ENCODE measurements around the gene PPP1R27. TPM values are rescaled to one million over a fixed set of nuclear protein-coding genes. Genes with fewer than 3 reads are reported as not detected.

The PPP1R27 gene
- total and polyA plus RNA-seq, 4 donors, result 0.31 to 0.35 TPM; not detected in 2

- H3K4me1 ChIP-seq (ENCODE audit: control insufficient read depth in 4 of 4, insufficient read depth in 4 of 4, low read length in 3 of 4), result peaks cover 10 to 42% (median 32%) of the 10 kb centered on the region in 4 donors
- no peaks in the 10 kb centered on the region for H3K9me3 ChIP-seq (ENCODE audit: control insufficient read depth in 4 of 4, low read length in 3 of 4)
- peak overlapping the region; percentile 86 to 97 for H3K9ac ChIP-seq (ENCODE audit: low read depth in 1 of 2, low read length in 2 of 2)
- peaks cover 0 to 6% (median 2%) of the 10 kb centered on the region in 4 donors for H3K36me3 ChIP-seq (ENCODE audit: control insufficient read depth in 4 of 4, insufficient read depth in 3 of 4, low read depth in 1 of 4, low read length in 3 of 4)
- H3K4me3 ChIP-seq (ENCODE audit: low read depth in 1 of 3, low read length in 3 of 3), result peak overlapping the region; percentile 77 to 89 (median 79)
- DNase-seq (ENCODE audit: low spot score), result peak; percentile 93
- TF ChIP-seq TAF1 (conservative IDR thresholded peaks at IDR 0.05) (no peak), SP1 (IDR thresholded peaks at IDR 0.05) (peak; percentile 12), EGR1 (IDR thresholded peaks at IDR 0.05; ENCODE audit: low read depth in 2 of 2) (no peak), MAX (IDR thresholded peaks at IDR 0.05) (no peak), HNF4A (conservative IDR thresholded peaks at IDR 0.05) (no peak), ZBTB33 (IDR thresholded peaks at IDR 0.05) (no peak), ATF3 (IDR thresholded peaks at IDR 0.05) (no peak), FOXA2 (IDR thresholded peaks at IDR 0.05) (no peak), YY1 (IDR thresholded peaks at IDR 0.05) (peak; percentile 75), FOXA1 (IDR thresholded peaks at IDR 0.05) (no peak), GABPA (IDR thresholded peaks at IDR 0.05 in 1 of 2, conservative IDR thresholded peaks at IDR 0.05 in 1 of 2) (peak in 1 of 2 donors; percentile 84), JUND (IDR thresholded peaks at IDR 0.05) (no peak), CTCF (IDR thresholded peaks at IDR 0.05; ENCODE audit: low read depth, low read length, missing input control) (no peak), HNF4G (IDR thresholded peaks at IDR 0.05) (no peak), RXRA (IDR thresholded peaks at IDR 0.05) (no peak), RAD21 (IDR thresholded peaks at IDR 0.05) (no peak), NR2F2 (IDR thresholded peaks at IDR 0.05) (no peak), REST (IDR thresholded peaks at IDR 0.05) (peak; percentile 33)
- H3K27ac ChIP-seq (ENCODE audit: low read depth in 1 of 2, low read length in 2 of 2), result peak overlapping the region; percentile 94 to 100
- WGBS, result under 1% methylated on average over 86 of the region's 86 CpGs
- H3K27me3 ChIP-seq (ENCODE audit: control insufficient read depth in 4 of 4, insufficient read depth in 4 of 4, low read length in 3 of 4), result no peaks in the 10 kb centered on the region
Observed at GRCh38 chr17:81871387-81872230, 36.8 kb upstream of the PPP1R27 start.

Data from liver (tissue), 9 donors.